ENCODE measurements around the gene ATOSB.
A peak's percentile ranks its signal among the peaks of the same experiment; 100 is the strongest.

ATOSB gene

GRCh38 chr9:35107297-35108290, 8.1 kb downstream of the ATOSB start:
- in situ Hi-C loops (cut with MboI; ENCODE audit: low pct_unique_long_range_greater_than_20kb, low sequenced_read_pairs, unreplicated experiment): no loop called here
- TF ChIP-seq CTCF (IDR thresholded peaks at IDR 0.05; ENCODE audit: extremely low read depth, insufficient read depth, missing control alignments): no peak
- DNase-seq (ENCODE audit: low spot score): no peak

- in situ Hi-C loops (cut with MboI; ENCODE audit: low pct_unique_long_range_greater_than_20kb, low sequenced_read_pairs, unreplicated experiment): no loop called here
- TF ChIP-seq CTCF (IDR thresholded peaks at IDR 0.05; ENCODE audit: extremely low read depth, insufficient read depth, missing control alignments): no peak
- DNase-seq (ENCODE audit: low spot score): peak; percentile 3
Measured at GRCh38 chr9:35106343-35106730, 9.3 kb downstream of the ATOSB start.

GRCh38 chr9:35105571-35106342, 9.9 kb downstream of the ATOSB start:
- in situ Hi-C loops (cut with MboI; ENCODE audit: low pct_unique_long_range_greater_than_20kb, low sequenced_read_pairs, unreplicated experiment): no loop called here
- no peak for TF ChIP-seq CTCF (IDR thresholded peaks at IDR 0.05; ENCODE audit: extremely low read depth, insufficient read depth, missing control alignments)

GRCh38 chr9:35105126-35105525, 10.5 kb downstream of the ATOSB start:
- DNase-seq (ENCODE audit: low spot score): no peak
- in situ Hi-C loops (cut with MboI; ENCODE audit: low pct_unique_long_range_greater_than_20kb, low sequenced_read_pairs, unreplicated experiment): no loop called here
- no peak for TF ChIP-seq CTCF (IDR thresholded peaks at IDR 0.05; ENCODE audit: extremely low read depth, insufficient read depth, missing control alignments)

More at GRCh38 chr9:35105571-35106342, 9.9 kb downstream of the ATOSB start:
- DNase-seq (ENCODE audit: low spot score): no peak

DNA sequence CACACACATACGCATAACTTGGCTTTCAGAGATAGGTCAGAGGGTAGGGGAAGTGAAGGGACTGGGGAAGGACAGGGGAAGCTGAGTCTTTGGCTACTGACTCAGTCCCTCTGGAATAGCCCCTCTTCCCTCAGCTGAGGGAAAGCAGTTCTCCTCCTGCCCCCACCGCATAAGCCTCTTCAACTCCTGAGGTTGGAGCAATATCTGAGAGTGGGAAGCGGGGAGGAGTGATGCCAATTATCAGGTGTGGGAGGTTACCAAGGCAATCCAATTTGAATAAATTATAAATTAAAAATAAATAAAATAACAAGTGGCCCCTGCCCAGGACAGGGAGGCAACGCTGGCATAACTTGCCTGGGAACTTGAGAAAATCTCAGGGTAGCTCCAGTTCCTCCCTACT, 11.1 kb downstream of the ATOSB start:
- no peak for TF ChIP-seq CTCF (IDR thresholded peaks at IDR 0.05; ENCODE audit: extremely low read depth, insufficient read depth, missing control alignments)
- DNase-seq (ENCODE audit: low spot score): no peak
- in situ Hi-C loops (cut with MboI; ENCODE audit: low pct_unique_long_range_greater_than_20kb, low sequenced_read_pairs, unreplicated experiment): no loop called here

- DNase-seq (ENCODE audit: low spot score): no peak
- in situ Hi-C loops (cut with MboI; ENCODE audit: low pct_unique_long_range_greater_than_20kb, low sequenced_read_pairs, unreplicated experiment): no loop called here
- TF ChIP-seq CTCF (IDR thresholded peaks at IDR 0.05; ENCODE audit: extremely low read depth, insufficient read depth, missing control alignments): no peak
Measured at GRCh38 chr9:35103660-35104191, 11.9 kb downstream of the ATOSB start.
